SK-N-SH (cell line): ENCODE data around the gene PIP5K1C. TPM values are rescaled to one million over a fixed set of nuclear protein-coding genes. Genes with fewer than 3 reads are reported as not detected.

Source experiments
- CTCF ChIA-PET: fragments of 300-600, 350-600 bp; formaldehyde crosslinking; extraction: SDS; loops from one replicate; lab custom pipeline; 2021; lab: Yijun Ruan, JAX
- POLR2A ChIA-PET: fragments of 350-600 bp; sonication (Branson Sonifier 250); formaldehyde crosslinking; extraction: SDS; loops from one replicate; lab custom pipeline; 2020; ENCODE audit warnings: antibody characterized with exemption, inconsistent platforms; lab: Yijun Ruan, JAX
- DNase-seq: peaks from one replicate; pipeline ENCODE4 v3.0.0; 2012
- H2AFZ ChIP-seq: fragments of 200-600 bp; sonication (generic); 2 replicates; pipeline ENCODE4 v1.8.1; 2016; ENCODE audit warnings: antibody characterized with exemption, mild to moderate bottlenecking, low read depth
- H3F3A ChIP-seq: fragments of 200-600 bp; sonication (generic); replicated peaks from 2 replicates; pipeline ENCODE3; 2016; ENCODE audit warnings: antibody characterized with exemption, mild to moderate bottlenecking; ENCODE audit not compliant: insufficient read depth
- H3K27ac ChIP-seq, 2 experiments: fragments of 200-500 bp in 1 of 2; fragments of 200-600 bp in 1 of 2; sonication (Bioruptor generic) in 1 of 2; sonication (generic), shearing (Covaris generic) in 1 of 2; 2 replicates each; pipeline versions ENCODE4 v1.5.1 to v1.6.1; 2014 to 2016; ENCODE audit warnings: low read depth in 2 of 2, inconsistent platforms in 1 of 2, low read length in 1 of 2, mild to moderate bottlenecking in 1 of 2, mixed read lengths in 1 of 2
- H3K27me3 ChIP-seq: fragments of 200-600 bp; sonication (generic), shearing (Covaris generic); 2 replicates; pipeline ENCODE4 v1.6.1; 2016; ENCODE audit warnings: mixed run types; ENCODE audit not compliant: insufficient read depth
- H3K36me3 ChIP-seq, 2 experiments: fragments of 200-500 bp in 1 of 2; fragments of 200-600 bp in 1 of 2; sonication (Bioruptor generic) in 1 of 2; sonication (generic) in 1 of 2; replicated peaks in 1 of 2; 2 replicates each; pipeline versions ENCODE3 to v1.5.1; 2014 to 2016; ENCODE audit warnings: low read length in 1 of 2, mild to moderate bottlenecking in 1 of 2; ENCODE audit not compliant: insufficient read depth in 2 of 2, control insufficient read depth in 1 of 2
- H3K4me1 ChIP-seq, 2 experiments: fragments of 200-500 bp in 1 of 2; fragments of 200-600 bp in 1 of 2; sonication (Bioruptor generic) in 1 of 2; sonication (generic), shearing (Covaris generic) in 1 of 2; 2 replicates each; pipeline versions ENCODE4 v1.5.1 to v1.6.1; 2014 to 2016; ENCODE audit warnings: low read depth in 1 of 2, low read length in 1 of 2, mixed run types in 1 of 2; ENCODE audit not compliant: insufficient read depth in 2 of 2, control insufficient read depth in 1 of 2
- H3K4me2 ChIP-seq: fragments of 200-600 bp; sonication (generic), shearing (Covaris generic); 2 replicates; pipeline ENCODE4 v1.6.1; 2017; ENCODE audit warnings: mixed run types
- H3K4me3 ChIP-seq, 2 experiments: fragments of 200-500 bp in 1 of 2; fragments of 200-600 bp in 1 of 2; sonication (Bioruptor generic) in 1 of 2; sonication (generic), shearing (Covaris generic) in 1 of 2; 2 replicates each; pipeline versions ENCODE4 v1.5.1 to v1.8.1; 2014 to 2016; ENCODE audit warnings: low read depth in 2 of 2, inconsistent platforms in 1 of 2, low read length in 1 of 2, mild to moderate bottlenecking in 1 of 2, mixed read lengths in 1 of 2, moderate library complexity in 1 of 2
- H3K79me2 ChIP-seq: fragments of 200-600 bp; sonication (generic); 2 replicates; pipeline ENCODE4 v1.8.1; 2017; ENCODE audit warnings: mild to moderate bottlenecking; ENCODE audit not compliant: insufficient read depth
- H3K9ac ChIP-seq: fragments of 200-600 bp; sonication (generic); 2 replicates; pipeline ENCODE4 v1.6.1; 2017; ENCODE audit warnings: mixed run types
- H3K9me2 ChIP-seq: fragments of 200-600 bp; sonication (generic); 2 replicates; pipeline ENCODE4 v1.6.1; 2017; ENCODE audit warnings: mixed run types
- H3K9me3 ChIP-seq: fragments of 200-600 bp; sonication (generic); 2 replicates; pipeline ENCODE4 v1.6.1; 2017; ENCODE audit warnings: mixed run types, mild to moderate bottlenecking, moderate library complexity
- H4K20me1 ChIP-seq: fragments of 200-600 bp; sonication (generic); 2 replicates; pipeline ENCODE4 v1.6.1; 2017; ENCODE audit warnings: mild to moderate bottlenecking, mixed run types; ENCODE audit not compliant: insufficient read depth
- CHD2 ChIP-seq: fragments of 150-350 bp; IDR thresholded peaks from 2 replicates; pipeline ENCODE4 v1.6.1; 2018; ENCODE audit warnings: low read length; ENCODE audit not compliant: partially characterized antibody
- EP300 ChIP-seq, 2 experiments: IDR thresholded peaks; 2 replicates each; pipeline versions ENCODE4 v1.4.0 to v1.6.1; 2012; ENCODE audit warnings: borderline replicate concordance in 1 of 2, low read depth in 1 of 2, low read length in 1 of 2
- EZH2phosphoT487 ChIP-seq: fragments of 200-600 bp; sonication (generic); IDR thresholded peaks from 2 replicates; pipeline ENCODE4 v1.6.1; 2017; ENCODE audit warnings: low read depth, mixed run types, mild to moderate bottlenecking, antibody characterized with exemption, moderate library complexity, borderline replicate concordance
- FOXJ3 ChIP-seq: sonication (generic); formaldehyde crosslinking; IDR thresholded peaks from 2 replicates; pipeline ENCODE4 v1.5.1; 2020; ENCODE audit warnings: mild to moderate bottlenecking, missing genetic modification reagents
- FOXM1 ChIP-seq: IDR thresholded peaks from 2 replicates; pipeline ENCODE4 v1.4.0; 2012; ENCODE audit warnings: low read depth, mild to moderate bottlenecking
- GATA2 ChIP-seq: sonication (generic); formaldehyde crosslinking; IDR thresholded peaks from 2 replicates; pipeline ENCODE4 v1.5.0; 2020; ENCODE audit warnings: mild to moderate bottlenecking, missing genetic modification reagents
- JUND ChIP-seq: IDR thresholded peaks from 2 replicates; pipeline ENCODE4 v1.4.0; 2012
- MEF2A ChIP-seq: IDR thresholded peaks from 2 replicates; pipeline ENCODE4 v1.4.0; 2012; ENCODE audit warnings: low read depth, borderline replicate concordance
- NFIC ChIP-seq: IDR thresholded peaks from 2 replicates; pipeline ENCODE4 v1.4.0; 2012; ENCODE audit warnings: borderline replicate concordance
- POLR2AphosphoS5 ChIP-seq: IDR thresholded peaks from 2 replicates; pipeline ENCODE4 v1.6.1; 2012; ENCODE audit warnings: low read depth, low read length
- RAD21 ChIP-seq: IDR thresholded peaks from 2 replicates; pipeline ENCODE4 v1.6.1; 2012; ENCODE audit warnings: mild to moderate bottlenecking, low read length
- RCOR1 ChIP-seq: fragments of 150-350 bp; IDR thresholded peaks from 2 replicates; pipeline ENCODE4 v1.6.1; 2017; ENCODE audit warnings: antibody characterized with exemption, low read length
- RXRA ChIP-seq: IDR thresholded peaks from 2 replicates; pipeline ENCODE4 v1.4.0; 2012; ENCODE audit warnings: low read depth, mild to moderate bottlenecking, borderline replicate concordance
- TAF1 ChIP-seq: IDR thresholded peaks from 2 replicates; pipeline ENCODE4 v1.6.1; 2012; ENCODE audit warnings: low read depth, mild to moderate bottlenecking, low read length, moderate library complexity, borderline replicate concordance
- TCF12 ChIP-seq: IDR thresholded peaks from 2 replicates; pipeline ENCODE4 v1.4.0; 2012
- WGBS: methylation state at CpG from one replicate; pipeline ENCODE4 v1.1.6; 2017; ENCODE audit warnings: low lambda C conversion rate; 5-methylcytosine and 5-hydroxymethylcytosine counted together
- polyA plus RNA-seq, 3 experiments: library from polyadenylated mRNA; depleted of rRNA; stranded (reverse); fragments of >200 nt; gene quantifications; 2 replicates each; pipeline ENCODE4 v1.2.3, GENCODE V29; 2012
- TF ChIP-seq, protein P1 (sequence below): fragments of 200-600 bp; sonication (generic); IDR thresholded peaks from 2 replicates; pipeline ENCODE4 v1.6.1; 2017; ENCODE audit warnings: antibody characterized with exemption, mild to moderate bottlenecking, moderate library complexity
- TF ChIP-seq, protein P2 (sequence below): fragments of 150-350 bp; IDR thresholded peaks from 2 replicates; pipeline ENCODE4 v1.6.1; 2017; ENCODE audit warnings: antibody characterized with exemption, low read length, low read depth, borderline replicate concordance
- TF ChIP-seq, protein P3 (sequence below): IDR thresholded peaks from 2 replicates; pipeline ENCODE4 v1.4.0; 2012; ENCODE audit warnings: low read depth, borderline replicate concordance

The PIP5K1C gene
- polyA plus RNA-seq, 1 of the 3 experiments (the other 2 are of a cell fraction), result 12.3 TPM

DNA sequence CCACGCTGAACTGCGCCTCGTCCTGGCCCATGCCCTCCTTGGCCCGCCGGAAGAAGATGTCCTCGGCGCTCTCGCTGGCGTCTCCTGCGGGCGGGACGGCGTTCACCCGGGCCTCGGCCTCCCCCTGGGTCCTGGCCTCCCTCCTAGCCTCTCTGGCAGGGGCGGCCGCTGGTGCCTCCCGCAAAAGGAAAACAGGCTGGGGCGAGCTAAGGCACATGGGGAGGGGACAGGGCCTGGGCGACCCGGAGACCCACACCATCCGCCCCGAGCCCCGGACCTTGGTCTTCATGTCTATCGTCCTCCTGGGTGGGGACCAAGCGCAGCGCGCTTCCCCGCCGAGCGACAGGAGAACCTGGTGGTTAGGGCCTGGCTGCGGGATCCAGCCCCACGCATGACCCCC is 87.9 kb downstream of the PIP5K1C start:
- H3K4me1 ChIP-seq, result peaks cover 4 to 6% of the 10 kb centered on the region in 2 experiments; a peak in 1 of 4 replicates
- no peaks in the 10 kb centered on the region for H3F3A ChIP-seq
- ChIA-PET POLR2A (no interaction called here), CTCF (interaction anchor here (1.6 kb wide), 1 partner anchor 25 kb away, joined by 3 read pairs; no protein-coding TSS in a partner anchor)
- no peak for TF ChIP-seq TCF12
- no peak for TF ChIP-seq EZH2phosphoT487
- TF ChIP-seq POLR2AphosphoS5, result no peak
- no peak for TF ChIP-seq GATA2 (CRISPR knock-in tag)
- TF ChIP-seq, protein P1, sequence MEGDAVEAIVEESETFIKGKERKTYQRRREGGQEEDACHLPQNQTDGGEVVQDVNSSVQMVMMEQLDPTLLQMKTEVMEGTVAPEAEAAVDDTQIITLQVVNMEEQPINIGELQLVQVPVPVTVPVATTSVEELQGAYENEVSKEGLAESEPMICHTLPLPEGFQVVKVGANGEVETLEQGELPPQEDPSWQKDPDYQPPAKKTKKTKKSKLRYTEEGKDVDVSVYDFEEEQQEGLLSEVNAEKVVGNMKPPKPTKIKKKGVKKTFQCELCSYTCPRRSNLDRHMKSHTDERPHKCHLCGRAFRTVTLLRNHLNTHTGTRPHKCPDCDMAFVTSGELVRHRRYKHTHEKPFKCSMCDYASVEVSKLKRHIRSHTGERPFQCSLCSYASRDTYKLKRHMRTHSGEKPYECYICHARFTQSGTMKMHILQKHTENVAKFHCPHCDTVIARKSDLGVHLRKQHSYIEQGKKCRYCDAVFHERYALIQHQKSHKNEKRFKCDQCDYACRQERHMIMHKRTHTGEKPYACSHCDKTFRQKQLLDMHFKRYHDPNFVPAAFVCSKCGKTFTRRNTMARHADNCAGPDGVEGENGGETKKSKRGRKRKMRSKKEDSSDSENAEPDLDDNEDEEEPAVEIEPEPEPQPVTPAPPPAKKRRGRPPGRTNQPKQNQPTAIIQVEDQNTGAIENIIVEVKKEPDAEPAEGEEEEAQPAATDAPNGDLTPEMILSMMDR, result no peak
- no peak for TF ChIP-seq FOXM1
- no peak for TF ChIP-seq CHD2
- TF ChIP-seq, protein P2, sequence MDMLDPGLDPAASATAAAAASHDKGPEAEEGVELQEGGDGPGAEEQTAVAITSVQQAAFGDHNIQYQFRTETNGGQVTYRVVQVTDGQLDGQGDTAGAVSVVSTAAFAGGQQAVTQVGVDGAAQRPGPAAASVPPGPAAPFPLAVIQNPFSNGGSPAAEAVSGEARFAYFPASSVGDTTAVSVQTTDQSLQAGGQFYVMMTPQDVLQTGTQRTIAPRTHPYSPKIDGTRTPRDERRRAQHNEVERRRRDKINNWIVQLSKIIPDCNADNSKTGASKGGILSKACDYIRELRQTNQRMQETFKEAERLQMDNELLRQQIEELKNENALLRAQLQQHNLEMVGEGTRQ, result no peak
- TF ChIP-seq, protein P3, sequence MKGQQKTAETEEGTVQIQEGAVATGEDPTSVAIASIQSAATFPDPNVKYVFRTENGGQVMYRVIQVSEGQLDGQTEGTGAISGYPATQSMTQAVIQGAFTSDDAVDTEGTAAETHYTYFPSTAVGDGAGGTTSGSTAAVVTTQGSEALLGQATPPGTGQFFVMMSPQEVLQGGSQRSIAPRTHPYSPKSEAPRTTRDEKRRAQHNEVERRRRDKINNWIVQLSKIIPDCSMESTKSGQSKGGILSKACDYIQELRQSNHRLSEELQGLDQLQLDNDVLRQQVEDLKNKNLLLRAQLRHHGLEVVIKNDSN, result no peak
- no peak for TF ChIP-seq FOXJ3 (CRISPR knock-in tag)
- no peak for TF ChIP-seq EP300 (IDR thresholded peaks at IDR 0.05; ENCODE audit: borderline replicate concordance in 1 of 2, low read depth in 1 of 2, low read length in 1 of 2)
- no peak for TF ChIP-seq NFIC
- TF ChIP-seq MEF2A, result no peak
- TF ChIP-seq RXRA, result no peak
- no peak for TF ChIP-seq RAD21
- no peak for TF ChIP-seq RCOR1
- TF ChIP-seq JUND, result no peak
- no peak for TF ChIP-seq TAF1
- no peaks in the 10 kb centered on the region for H4K20me1 ChIP-seq
- no peak for DNase-seq
- H3K4me3 ChIP-seq, result no peak overlapping the region
- H3K27ac ChIP-seq, result no peak overlapping the region
- no peaks in the 10 kb centered on the region for H3K9me2 ChIP-seq
- H3K27me3 ChIP-seq, result no peaks in the 10 kb centered on the region
- no peak overlapping the region for H3K9ac ChIP-seq
- no peaks in the 10 kb centered on the region for H3K9me3 ChIP-seq
- no peak overlapping the region for H3K4me2 ChIP-seq
- peaks cover 0 to 25% of the 10 kb centered on the region in 2 experiments for H3K36me3 ChIP-seq
- WGBS, result over 99% methylated on average over 21 of the region's 33 CpGs
- no peaks in the 10 kb centered on the region for H3K79me2 ChIP-seq
- H2AFZ ChIP-seq, result no peak overlapping the region
